Measurements from ENCODE around the gene KIF4A.

Gene KIF4A, protein sequence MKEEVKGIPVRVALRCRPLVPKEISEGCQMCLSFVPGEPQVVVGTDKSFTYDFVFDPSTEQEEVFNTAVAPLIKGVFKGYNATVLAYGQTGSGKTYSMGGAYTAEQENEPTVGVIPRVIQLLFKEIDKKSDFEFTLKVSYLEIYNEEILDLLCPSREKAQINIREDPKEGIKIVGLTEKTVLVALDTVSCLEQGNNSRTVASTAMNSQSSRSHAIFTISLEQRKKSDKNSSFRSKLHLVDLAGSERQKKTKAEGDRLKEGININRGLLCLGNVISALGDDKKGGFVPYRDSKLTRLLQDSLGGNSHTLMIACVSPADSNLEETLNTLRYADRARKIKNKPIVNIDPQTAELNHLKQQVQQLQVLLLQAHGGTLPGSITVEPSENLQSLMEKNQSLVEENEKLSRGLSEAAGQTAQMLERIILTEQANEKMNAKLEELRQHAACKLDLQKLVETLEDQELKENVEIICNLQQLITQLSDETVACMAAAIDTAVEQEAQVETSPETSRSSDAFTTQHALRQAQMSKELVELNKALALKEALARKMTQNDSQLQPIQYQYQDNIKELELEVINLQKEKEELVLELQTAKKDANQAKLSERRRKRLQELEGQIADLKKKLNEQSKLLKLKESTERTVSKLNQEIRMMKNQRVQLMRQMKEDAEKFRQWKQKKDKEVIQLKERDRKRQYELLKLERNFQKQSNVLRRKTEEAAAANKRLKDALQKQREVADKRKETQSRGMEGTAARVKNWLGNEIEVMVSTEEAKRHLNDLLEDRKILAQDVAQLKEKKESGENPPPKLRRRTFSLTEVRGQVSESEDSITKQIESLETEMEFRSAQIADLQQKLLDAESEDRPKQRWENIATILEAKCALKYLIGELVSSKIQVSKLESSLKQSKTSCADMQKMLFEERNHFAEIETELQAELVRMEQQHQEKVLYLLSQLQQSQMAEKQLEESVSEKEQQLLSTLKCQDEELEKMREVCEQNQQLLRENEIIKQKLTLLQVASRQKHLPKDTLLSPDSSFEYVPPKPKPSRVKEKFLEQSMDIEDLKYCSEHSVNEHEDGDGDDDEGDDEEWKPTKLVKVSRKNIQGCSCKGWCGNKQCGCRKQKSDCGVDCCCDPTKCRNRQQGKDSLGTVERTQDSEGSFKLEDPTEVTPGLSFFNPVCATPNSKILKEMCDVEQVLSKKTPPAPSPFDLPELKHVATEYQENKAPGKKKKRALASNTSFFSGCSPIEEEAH

DNA sequence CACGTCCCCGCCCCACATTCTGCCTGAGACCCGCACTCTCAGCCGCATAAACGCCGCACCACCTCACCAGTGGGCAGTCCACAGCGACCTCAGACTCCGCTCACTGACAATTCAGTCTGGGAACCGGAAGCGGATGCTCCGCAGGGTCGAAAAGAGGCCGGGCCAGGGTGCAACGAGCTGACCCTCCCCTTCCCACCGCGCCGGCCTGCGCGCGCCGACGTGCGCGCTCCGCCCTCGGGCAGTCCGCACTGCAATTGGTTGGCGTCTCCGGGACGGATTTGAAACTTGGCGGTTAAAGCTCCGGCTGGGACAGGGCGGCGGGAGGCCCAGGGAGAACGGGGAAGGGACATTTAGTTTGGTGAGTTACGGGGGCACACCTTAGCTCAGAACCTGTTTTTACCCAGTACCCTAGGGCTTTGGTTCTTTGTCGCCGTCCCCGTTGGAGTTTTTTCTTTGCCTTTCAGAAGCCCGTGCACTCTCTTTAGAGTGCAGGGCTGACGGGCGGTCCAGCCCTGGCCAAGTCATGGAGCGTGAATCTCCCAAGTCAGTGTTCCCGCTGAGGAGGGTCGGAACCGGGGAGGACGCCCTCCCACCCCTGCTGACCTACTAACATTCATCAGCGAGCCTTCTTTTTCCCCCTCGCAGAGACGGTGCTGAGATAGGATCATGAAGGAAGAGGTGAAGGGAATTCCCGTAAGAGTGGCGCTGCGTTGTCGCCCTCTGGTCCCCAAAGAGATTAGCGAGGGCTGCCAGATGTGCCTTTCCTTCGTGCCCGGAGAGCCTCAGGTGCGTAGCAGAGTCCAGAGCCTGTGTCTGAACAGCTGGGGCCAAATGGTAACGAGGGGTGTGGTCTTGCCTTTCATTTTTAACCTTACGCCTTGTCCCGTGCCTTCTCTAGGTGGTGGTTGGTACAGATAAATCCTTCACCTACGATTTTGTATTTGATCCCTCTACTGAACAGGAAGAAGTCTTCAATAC is at the start of gene KIF4A, which contains the start of gene PDZD11:
KIF4A (plus strand) TSS at position 312 of the 978 bp plus-strand sequence; CDS start at position 667, 355 bp downstream.
PDZD11 (minus strand) TSS at position 135 of the 978 bp plus-strand sequence. CDS start 586 bp downstream, outside the sequence.
- TF ChIP-seq ZFX (IDR thresholded peaks at IDR 0.05; ENCODE audit: borderline replicate concordance): no peak
- TF ChIP-seq, protein P1, sequence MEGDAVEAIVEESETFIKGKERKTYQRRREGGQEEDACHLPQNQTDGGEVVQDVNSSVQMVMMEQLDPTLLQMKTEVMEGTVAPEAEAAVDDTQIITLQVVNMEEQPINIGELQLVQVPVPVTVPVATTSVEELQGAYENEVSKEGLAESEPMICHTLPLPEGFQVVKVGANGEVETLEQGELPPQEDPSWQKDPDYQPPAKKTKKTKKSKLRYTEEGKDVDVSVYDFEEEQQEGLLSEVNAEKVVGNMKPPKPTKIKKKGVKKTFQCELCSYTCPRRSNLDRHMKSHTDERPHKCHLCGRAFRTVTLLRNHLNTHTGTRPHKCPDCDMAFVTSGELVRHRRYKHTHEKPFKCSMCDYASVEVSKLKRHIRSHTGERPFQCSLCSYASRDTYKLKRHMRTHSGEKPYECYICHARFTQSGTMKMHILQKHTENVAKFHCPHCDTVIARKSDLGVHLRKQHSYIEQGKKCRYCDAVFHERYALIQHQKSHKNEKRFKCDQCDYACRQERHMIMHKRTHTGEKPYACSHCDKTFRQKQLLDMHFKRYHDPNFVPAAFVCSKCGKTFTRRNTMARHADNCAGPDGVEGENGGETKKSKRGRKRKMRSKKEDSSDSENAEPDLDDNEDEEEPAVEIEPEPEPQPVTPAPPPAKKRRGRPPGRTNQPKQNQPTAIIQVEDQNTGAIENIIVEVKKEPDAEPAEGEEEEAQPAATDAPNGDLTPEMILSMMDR (IDR thresholded peaks at IDR 0.05): no peak
- H3K27ac ChIP-seq: peak within 1 kb of the TSS; percentile 76

DNA sequence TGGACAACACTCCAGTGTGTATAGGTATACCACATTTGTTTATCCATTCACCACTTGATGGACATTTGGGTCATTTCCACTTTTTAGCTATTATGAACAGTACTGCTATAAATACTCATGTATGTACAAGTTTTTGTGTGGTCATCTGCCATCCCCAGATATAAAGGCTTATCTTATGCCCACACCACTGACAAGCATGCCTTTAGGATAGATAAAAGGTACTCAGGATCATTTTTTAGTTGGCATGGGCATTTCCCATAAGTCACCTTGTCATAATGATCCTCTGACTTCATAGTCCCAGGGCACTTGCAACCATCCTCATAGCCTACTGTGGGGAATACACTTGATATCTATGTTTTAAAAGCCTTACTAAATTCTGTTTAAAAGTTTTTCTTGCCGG is 49.2 kb upstream of the KIF4A start:
- no peak overlapping the region for H3K27ac ChIP-seq
- TF ChIP-seq ZFX (IDR thresholded peaks at IDR 0.05; ENCODE audit: borderline replicate concordance): no peak
- TF ChIP-seq, protein P1 (IDR thresholded peaks at IDR 0.05): no peak

DNA sequence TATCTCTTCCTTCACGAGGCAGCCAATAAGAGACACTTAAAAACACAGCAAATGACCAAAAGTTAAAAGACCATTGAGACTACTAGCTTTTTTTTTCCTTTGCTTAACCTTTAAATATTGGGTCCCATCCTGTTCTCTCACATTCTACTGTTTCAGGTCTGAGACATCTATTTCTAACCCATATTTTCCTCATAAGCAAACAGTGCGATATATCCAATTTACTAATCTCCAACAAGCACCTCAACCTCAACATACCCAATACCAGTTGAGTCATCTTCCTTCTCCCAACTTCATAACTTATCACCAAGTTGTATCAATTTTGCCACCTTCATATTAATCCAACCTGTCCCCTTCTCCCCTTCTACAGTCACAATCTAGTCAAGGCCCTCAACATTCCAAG is 48.4 kb upstream of the KIF4A start:
- H3K27ac ChIP-seq: no peak overlapping the region

DNA sequence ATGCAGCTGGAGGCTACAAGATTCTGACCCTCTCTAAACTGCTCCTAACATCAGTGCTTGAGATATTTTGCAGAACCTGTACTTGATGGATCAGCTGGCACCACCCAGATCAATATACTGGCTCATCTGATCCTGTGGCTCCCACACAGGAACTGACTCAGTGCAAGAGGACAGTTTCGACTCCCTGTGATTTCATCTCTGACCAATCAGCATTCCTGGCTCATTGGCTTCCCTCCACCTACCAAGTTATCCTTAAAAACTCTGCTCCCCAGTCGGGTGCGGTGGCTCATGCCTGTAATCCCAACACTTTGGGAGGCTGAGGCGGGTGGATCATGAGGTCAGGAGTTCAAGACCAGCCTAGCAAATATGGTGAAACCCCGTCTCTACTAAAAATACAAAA is 46.3 kb upstream of the KIF4A start:
- H3K27ac ChIP-seq: peak overlapping the region; percentile 53

More for the DNA sequence above, 48.4 kb upstream of the KIF4A start:
- no peak for TF ChIP-seq ZFX (IDR thresholded peaks at IDR 0.05; ENCODE audit: borderline replicate concordance)
- TF ChIP-seq, protein P1 (IDR thresholded peaks at IDR 0.05): no peak

DNA sequence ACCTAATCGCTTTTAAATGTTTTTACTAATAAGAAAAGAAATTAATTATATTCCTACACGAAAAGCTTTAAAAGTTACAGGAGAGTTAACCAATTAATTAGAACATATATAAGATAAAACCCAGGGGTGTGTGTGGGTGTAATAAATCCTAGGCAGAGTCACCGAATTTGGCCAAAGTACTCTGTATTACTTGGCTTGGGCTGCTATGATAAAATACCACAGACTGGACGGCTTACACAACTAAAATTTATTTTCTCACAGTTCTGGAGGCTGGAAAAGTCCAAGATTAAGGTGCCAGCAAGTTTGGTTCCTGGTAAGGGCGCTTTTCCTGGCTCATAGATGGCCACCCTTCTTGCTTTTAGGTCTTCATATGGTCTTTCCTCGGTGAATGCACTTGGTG is 45.0 kb upstream of the KIF4A start:
- TF ChIP-seq, protein P1 (IDR thresholded peaks at IDR 0.05): no peak
- no peak for TF ChIP-seq ZFX (IDR thresholded peaks at IDR 0.05; ENCODE audit: borderline replicate concordance)
- 0 out of 2 replicates have a peak overlapping the region, but pooled peaks have one; percentile 55 for H3K27ac ChIP-seq

DNA sequence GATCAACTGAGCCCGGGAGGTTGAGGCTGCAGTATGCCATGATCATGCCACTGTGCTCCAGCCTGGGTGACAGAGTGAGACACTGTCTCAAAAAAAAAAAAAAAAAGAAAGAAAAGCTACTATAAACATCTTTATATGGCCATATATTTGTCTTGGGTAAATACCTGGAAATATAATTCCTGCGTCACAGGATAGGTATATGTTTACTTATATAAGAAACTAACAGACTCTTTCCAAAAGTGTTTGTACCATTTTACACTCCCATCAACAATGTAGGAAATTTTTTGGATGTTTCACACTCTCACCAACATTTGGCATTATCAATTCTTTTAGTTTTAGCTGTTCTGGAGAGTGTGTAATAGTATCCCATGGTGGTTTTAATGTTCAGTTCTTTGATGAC is 42.7 kb upstream of the KIF4A start:
- H3K27ac ChIP-seq: peak overlapping the region; percentile 55
- TF ChIP-seq, protein P1 (IDR thresholded peaks at IDR 0.05): no peak
- no peak for TF ChIP-seq ZFX (IDR thresholded peaks at IDR 0.05; ENCODE audit: borderline replicate concordance)

Measured in 22Rv1 (cell line).